ENCODE results near the gene DCLK1. TPM values are rescaled to one million over a fixed set of nuclear protein-coding genes. Genes with fewer than 3 reads are reported as not detected.

DCLK1 gene
- total and polyA plus RNA-seq, 7 experiments from 2014 or later = not detected

DNA sequence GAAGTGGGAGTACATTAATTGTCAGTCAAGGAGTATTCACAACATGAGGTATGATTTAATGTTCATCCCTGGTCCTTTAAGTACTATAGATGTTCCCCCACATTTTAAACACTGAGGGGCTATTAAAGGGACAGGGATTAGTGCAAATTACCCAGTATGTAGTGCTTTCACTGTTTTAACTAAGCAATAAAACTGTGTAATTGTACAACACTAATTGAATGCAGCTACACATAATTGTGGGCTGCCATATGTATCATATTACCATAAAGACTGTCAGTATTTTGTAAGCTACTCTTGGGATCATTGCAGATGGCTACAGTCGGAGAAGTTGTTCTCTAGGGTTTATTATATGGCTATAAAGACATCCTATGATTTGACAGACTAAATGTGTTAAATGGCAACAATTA, 316.6 kb downstream of the DCLK1 start:
- no peak overlapping the region for H3K27ac Mint-ChIP-seq
- ATAC-seq (no peak), DNase-seq (no peak)
- H3K36me3 Mint-ChIP-seq = no peaks in the 10 kb centered on the region
- intact Hi-C loops (cut with micrococcal nuclease) = no loop called here
- Histone ChIP-seq H3K27me3 (ENCODE audit: control insufficient read depth in 2 of 2, insufficient read depth in 2 of 2, low read length in 2 of 2) (no peaks in the 10 kb centered on the region), H3K36me3 (ENCODE audit: control insufficient read depth in 2 of 3, insufficient read depth in 3 of 3, low read length in 3 of 3) (no peaks in the 10 kb centered on the region), H3K9me3 (ENCODE audit: control insufficient read depth in 2 of 3, low read length in 3 of 3) (no peaks in the 10 kb centered on the region), H3K27ac (ENCODE audit: low read depth, low read length) (no peak overlapping the region), H3K4me3 (ENCODE audit: low read length) (no peak overlapping the region), H3K4me1 (ENCODE audit: control insufficient read depth in 2 of 2, insufficient read depth in 2 of 2, low read length in 2 of 2) (no peaks in the 10 kb centered on the region)
- POLR2A ChIA-PET = no interaction called here
- CTCF ChIA-PET = no interaction called here
- H3K4me3 Mint-ChIP-seq = no peak overlapping the region
- H3K4me1 Mint-ChIP-seq = no peaks in the 10 kb centered on the region
- peaks cover 0 to 6% (median 0%) of the 10 kb centered on the region in 5 donors for H3K27me3 Mint-ChIP-seq
- no peaks in the 10 kb centered on the region for H3K9me3 Mint-ChIP-seq

DNA sequence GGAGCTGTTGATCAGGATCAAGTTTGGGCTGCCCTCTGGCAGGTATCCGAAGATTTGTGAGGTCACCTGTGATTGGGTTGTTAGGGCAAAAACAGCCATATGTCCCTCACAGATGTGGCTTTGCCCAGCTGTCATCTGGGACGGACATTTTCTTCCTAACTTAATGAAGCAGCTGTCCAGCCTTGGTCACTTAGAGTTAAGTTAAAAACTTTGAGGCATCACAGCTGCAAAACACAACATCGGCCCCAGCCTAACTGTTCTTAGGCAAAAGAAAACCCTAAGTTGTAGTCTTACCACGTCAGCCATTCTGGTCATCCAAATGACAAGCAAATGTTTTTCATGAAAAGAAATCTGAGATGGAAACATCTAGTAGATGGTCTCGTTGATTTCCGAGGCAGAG, 318.4 kb downstream of the DCLK1 start:
- POLR2A ChIA-PET = no interaction called here

DNA sequence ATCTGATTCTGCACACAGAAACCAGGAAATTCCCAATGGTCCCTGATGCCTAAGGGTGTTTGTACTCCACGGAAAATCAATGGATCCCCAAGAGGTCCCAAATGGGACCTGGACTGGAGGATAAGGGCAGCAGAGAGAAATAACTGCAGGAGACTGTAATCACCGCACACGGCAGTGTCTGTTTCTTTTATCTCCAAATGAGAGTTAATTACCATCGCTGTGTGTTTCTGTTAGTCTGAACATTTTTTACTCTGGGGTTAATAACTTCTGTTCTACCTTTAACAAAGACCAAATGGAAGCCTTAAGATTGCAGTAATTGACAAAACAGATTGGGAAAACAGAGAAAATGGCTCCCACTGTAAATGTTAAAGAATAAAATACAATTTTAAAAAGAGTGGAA, 320.9 kb downstream of the DCLK1 start:
- Histone ChIP-seq H3K9me3 (ENCODE audit: control insufficient read depth in 2 of 3, low read length in 3 of 3) (no peaks in the 10 kb centered on the region), H3K4me1 (ENCODE audit: control insufficient read depth in 2 of 2, insufficient read depth in 2 of 2, low read length in 2 of 2) (no peaks in the 10 kb centered on the region), H3K4me3 (ENCODE audit: low read length) (no peak overlapping the region), H3K27ac (ENCODE audit: low read depth, low read length) (no peak overlapping the region), H3K27me3 (ENCODE audit: control insufficient read depth in 2 of 2, insufficient read depth in 2 of 2, low read length in 2 of 2) (no peaks in the 10 kb centered on the region), H3K36me3 (ENCODE audit: control insufficient read depth in 2 of 3, insufficient read depth in 3 of 3, low read length in 3 of 3) (no peaks in the 10 kb centered on the region)
- POLR2A ChIA-PET = no interaction called here
- no peaks in the 10 kb centered on the region for H3K36me3 Mint-ChIP-seq
- peaks cover 0 to 8% (median 0%) of the 10 kb centered on the region in 5 donors for H3K27me3 Mint-ChIP-seq
- CTCF ChIA-PET = no interaction called here
- DNase-seq (no peak), ATAC-seq (no peak)
- peaks cover 0 to 9% (median 0%) of the 10 kb centered on the region in 11 donors for H3K9me3 Mint-ChIP-seq
- H3K4me3 Mint-ChIP-seq = no peak overlapping the region
- intact Hi-C loops (cut with micrococcal nuclease) = no loop called here
- no peak overlapping the region for H3K27ac Mint-ChIP-seq
- H3K4me1 Mint-ChIP-seq = no peaks in the 10 kb centered on the region

More for the DNA sequence above, 318.4 kb downstream of the DCLK1 start:
- H3K4me3 ChIP-seq (ENCODE audit: low read length) = no peak overlapping the region
- H3K27ac ChIP-seq (ENCODE audit: low read depth, low read length) = no peak overlapping the region
- ATAC-seq (no peak), DNase-seq (no peak)
- Mint-ChIP-seq H3K4me3 (no peak overlapping the region), H3K9me3 (peaks cover 0 to 3% (median 0%) of the 10 kb centered on the region in 11 donors), H3K4me1 (no peaks in the 10 kb centered on the region), H3K27me3 (peaks cover 0 to 6% (median under 1%) of the 10 kb centered on the region in 5 donors), H3K36me3 (no peaks in the 10 kb centered on the region), H3K27ac (no peak overlapping the region)
- intact Hi-C loops (cut with micrococcal nuclease) = no loop called here
- CTCF ChIA-PET = no interaction called here
- no peaks in the 10 kb centered on the region for H3K9me3 ChIP-seq (ENCODE audit: control insufficient read depth in 2 of 3, low read length in 3 of 3)
- no peaks in the 10 kb centered on the region for H3K4me1 ChIP-seq (ENCODE audit: control insufficient read depth in 2 of 2, insufficient read depth in 2 of 2, low read length in 2 of 2)
- H3K27me3 ChIP-seq (ENCODE audit: control insufficient read depth in 2 of 2, insufficient read depth in 2 of 2, low read length in 2 of 2) = no peaks in the 10 kb centered on the region
- no peaks in the 10 kb centered on the region for H3K36me3 ChIP-seq (ENCODE audit: control insufficient read depth in 2 of 3, insufficient read depth in 3 of 3, low read length in 3 of 3)

DNA sequence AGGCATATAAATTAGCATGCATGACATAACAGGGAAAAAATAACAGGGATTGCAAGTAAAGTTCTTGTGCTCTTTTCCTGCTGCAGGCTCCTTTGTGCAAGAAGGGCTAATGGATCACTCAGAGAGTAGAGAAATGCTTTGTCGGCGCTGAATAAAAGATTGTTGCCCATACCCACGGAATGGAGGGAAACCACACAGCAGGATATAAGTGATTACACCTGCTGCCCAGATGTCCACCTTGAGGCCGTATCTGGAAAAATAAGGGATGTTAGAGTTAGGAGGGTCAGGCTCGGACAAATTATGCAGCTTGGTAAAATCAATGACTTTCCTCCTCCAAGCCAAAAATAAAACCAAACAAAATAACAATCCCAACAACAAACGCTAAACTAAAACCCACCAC, 322.3 kb downstream of the DCLK1 start:
- no peaks in the 10 kb centered on the region for H3K4me1 Mint-ChIP-seq
- peaks cover 0 to 8% (median 0%) of the 10 kb centered on the region in 5 donors for H3K27me3 Mint-ChIP-seq
- no peaks in the 10 kb centered on the region for H3K9me3 ChIP-seq (ENCODE audit: control insufficient read depth in 2 of 3, low read length in 3 of 3)
- no peak for DNase-seq
- no peak overlapping the region for H3K4me3 ChIP-seq (ENCODE audit: low read length)
- H3K27me3 ChIP-seq (ENCODE audit: control insufficient read depth in 2 of 2, insufficient read depth in 2 of 2, low read length in 2 of 2) = no peaks in the 10 kb centered on the region
- no peak overlapping the region for H3K4me3 Mint-ChIP-seq
- peaks cover 0 to 9% (median 0%) of the 10 kb centered on the region in 11 donors for H3K9me3 Mint-ChIP-seq
- ChIA-PET POLR2A (no interaction called here), CTCF (no interaction called here)
- no peak overlapping the region for H3K27ac ChIP-seq (ENCODE audit: low read depth, low read length)
- no peak overlapping the region for H3K27ac Mint-ChIP-seq
- intact Hi-C loops (cut with micrococcal nuclease) = no loop called here
- no peak for ATAC-seq
- no peaks in the 10 kb centered on the region for H3K4me1 ChIP-seq (ENCODE audit: control insufficient read depth in 2 of 2, insufficient read depth in 2 of 2, low read length in 2 of 2)
- no peaks in the 10 kb centered on the region for H3K36me3 ChIP-seq (ENCODE audit: control insufficient read depth in 2 of 3, insufficient read depth in 3 of 3, low read length in 3 of 3)
- no peaks in the 10 kb centered on the region for H3K36me3 Mint-ChIP-seq

DNA sequence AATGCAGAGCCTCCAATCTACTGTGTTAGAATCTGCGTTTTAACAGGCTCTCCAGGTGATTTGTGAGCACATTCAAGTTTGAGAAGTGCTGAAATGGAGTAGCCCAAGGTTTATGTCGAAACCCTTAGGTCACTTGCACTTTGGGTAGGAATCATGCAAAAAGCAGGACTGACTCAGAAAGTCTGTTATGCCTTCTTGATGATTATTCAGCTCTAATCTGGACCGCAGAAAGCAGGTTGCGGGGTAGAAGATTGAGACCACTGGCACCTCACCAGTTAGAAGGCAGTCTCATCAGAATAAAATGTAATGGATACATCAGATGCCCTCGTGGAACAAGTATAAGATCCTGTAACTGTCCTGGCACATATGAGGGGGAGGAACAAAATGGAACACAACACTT, 326.3 kb downstream of the DCLK1 start:
- H3K4me3 Mint-ChIP-seq = no peak overlapping the region
- no peak for DNase-seq
- H3K36me3 Mint-ChIP-seq = no peaks in the 10 kb centered on the region
- Histone ChIP-seq H3K9me3 (ENCODE audit: control insufficient read depth in 2 of 3, low read length in 3 of 3) (no peaks in the 10 kb centered on the region), H3K4me3 (ENCODE audit: low read length) (no peak overlapping the region), H3K27ac (ENCODE audit: low read depth, low read length) (no peak overlapping the region), H3K36me3 (ENCODE audit: control insufficient read depth in 2 of 3, insufficient read depth in 3 of 3, low read length in 3 of 3) (no peaks in the 10 kb centered on the region), H3K4me1 (ENCODE audit: control insufficient read depth in 2 of 2, insufficient read depth in 2 of 2, low read length in 2 of 2) (no peaks in the 10 kb centered on the region), H3K27me3 (ENCODE audit: control insufficient read depth in 2 of 2, insufficient read depth in 2 of 2, low read length in 2 of 2) (no peaks in the 10 kb centered on the region)
- H3K27me3 Mint-ChIP-seq = peaks cover 0 to 8% (median 0%) of the 10 kb centered on the region in 5 donors
- no peak for ATAC-seq
- H3K4me1 Mint-ChIP-seq = no peaks in the 10 kb centered on the region
- peaks cover 0 to 9% (median 0%) of the 10 kb centered on the region in 11 donors for H3K9me3 Mint-ChIP-seq
- ChIA-PET POLR2A (no interaction called here), CTCF (no interaction called here)
- H3K27ac Mint-ChIP-seq = no peak overlapping the region
- intact Hi-C loops (cut with micrococcal nuclease) = no loop called here

DNA sequence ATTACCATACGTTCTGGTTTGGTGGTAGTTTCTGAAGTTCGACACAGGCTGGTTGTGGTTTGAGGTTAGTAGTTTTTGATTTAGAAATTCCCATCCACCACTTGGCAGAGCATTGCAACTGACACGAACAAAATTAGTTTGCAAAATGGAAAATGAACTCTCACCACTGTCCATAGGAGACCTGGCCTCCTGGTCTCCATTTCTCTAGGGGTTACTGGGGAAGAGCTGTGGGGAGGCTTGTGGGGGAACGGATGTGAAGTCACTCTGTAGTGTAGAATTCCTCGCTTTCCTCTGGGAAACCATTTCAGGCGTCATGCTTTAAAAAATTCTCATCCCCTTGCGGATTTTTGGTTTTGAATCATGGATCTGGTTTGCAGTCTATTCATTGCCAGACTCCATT, 333.2 kb downstream of the DCLK1 start:
- Mint-ChIP-seq H3K4me1 (peaks cover 0 to 1% (median 0%) of the 10 kb centered on the region in 7 donors), H3K9me3 (peaks cover 0 to 4% (median 0%) of the 10 kb centered on the region in 11 donors), H3K4me3 (no peak overlapping the region), H3K27me3 (no peaks in the 10 kb centered on the region), H3K27ac (no peak overlapping the region), H3K36me3 (no peaks in the 10 kb centered on the region)
- ATAC-seq = no peak
- no peaks in the 10 kb centered on the region for H3K36me3 ChIP-seq (ENCODE audit: control insufficient read depth in 2 of 3, insufficient read depth in 3 of 3, low read length in 3 of 3)
- no peak for DNase-seq
- no peak overlapping the region for H3K4me3 ChIP-seq (ENCODE audit: low read length)
- no peaks in the 10 kb centered on the region for H3K9me3 ChIP-seq (ENCODE audit: control insufficient read depth in 2 of 3, low read length in 3 of 3)
- H3K27ac ChIP-seq (ENCODE audit: low read depth, low read length) = no peak overlapping the region
- no peaks in the 10 kb centered on the region for H3K27me3 ChIP-seq (ENCODE audit: control insufficient read depth in 2 of 2, insufficient read depth in 2 of 2, low read length in 2 of 2)
- CTCF ChIA-PET = no interaction called here
- no peaks in the 10 kb centered on the region for H3K4me1 ChIP-seq (ENCODE audit: control insufficient read depth in 2 of 2, insufficient read depth in 2 of 2, low read length in 2 of 2)
- intact Hi-C loops (cut with micrococcal nuclease) = no loop called here
- POLR2A ChIA-PET = no interaction called here

DNA sequence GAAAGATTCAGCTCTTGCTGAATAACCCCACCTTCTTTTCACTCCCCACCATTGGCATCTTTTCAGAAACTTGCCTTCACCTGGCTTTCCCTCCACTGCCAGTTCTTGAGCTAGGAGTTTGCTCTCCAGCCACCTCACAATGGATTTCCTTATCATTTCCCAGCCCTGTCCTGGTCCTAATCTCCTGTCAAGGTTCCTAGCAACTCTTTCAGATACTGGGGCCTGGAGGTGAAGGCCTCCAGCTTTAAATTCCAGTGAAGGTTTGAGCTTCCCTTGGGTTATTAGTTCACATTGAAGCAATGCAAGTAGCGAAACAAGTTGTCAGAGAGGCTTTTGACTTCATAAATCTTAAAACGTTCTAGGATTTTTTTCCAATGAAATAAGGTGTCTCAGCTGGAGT, 333.9 kb downstream of the DCLK1 start:
- Histone ChIP-seq H3K36me3 (ENCODE audit: control insufficient read depth in 2 of 3, insufficient read depth in 3 of 3, low read length in 3 of 3) (no peaks in the 10 kb centered on the region), H3K4me1 (ENCODE audit: control insufficient read depth in 2 of 2, insufficient read depth in 2 of 2, low read length in 2 of 2) (no peaks in the 10 kb centered on the region), H3K27ac (ENCODE audit: low read depth, low read length) (no peak overlapping the region), H3K4me3 (ENCODE audit: low read length) (no peak overlapping the region), H3K27me3 (ENCODE audit: control insufficient read depth in 2 of 2, insufficient read depth in 2 of 2, low read length in 2 of 2) (no peaks in the 10 kb centered on the region), H3K9me3 (ENCODE audit: control insufficient read depth in 2 of 3, low read length in 3 of 3) (no peaks in the 10 kb centered on the region)
- CTCF ChIA-PET = no interaction called here
- no peaks in the 10 kb centered on the region for H3K36me3 Mint-ChIP-seq
- H3K4me3 Mint-ChIP-seq = no peak overlapping the region
- DNase-seq (no peak), ATAC-seq (no peak)
- POLR2A ChIA-PET = no interaction called here
- no peaks in the 10 kb centered on the region for H3K27me3 Mint-ChIP-seq
- no peak overlapping the region for H3K27ac Mint-ChIP-seq
- peaks cover 0 to 1% (median 0%) of the 10 kb centered on the region in 7 donors for H3K4me1 Mint-ChIP-seq
- H3K9me3 Mint-ChIP-seq = peaks cover 0 to 4% (median 0%) of the 10 kb centered on the region in 11 donors
- intact Hi-C loops (cut with micrococcal nuclease) = no loop called here
